Hematopoietic multipotent progenitor cell treated with erythropoietin and hydrocortisone succinate and interleukin-3 and kit ligand, for 17 days (in vitro differentiated cells): ENCODE measurements around the gene ADGRV1.
"Not testable (repeated sequence)": the region's sequence is repeated elsewhere in the genome, so short reads cannot be mapped to it uniquely, and the experiment has no call there.

Experiments used
- DNase-seq: peaks from one replicate; pipeline ENCODE4 v3.0.0-alpha.2; 2015; ENCODE audit warnings: low spot score

The ADGRV1 gene

DNA sequence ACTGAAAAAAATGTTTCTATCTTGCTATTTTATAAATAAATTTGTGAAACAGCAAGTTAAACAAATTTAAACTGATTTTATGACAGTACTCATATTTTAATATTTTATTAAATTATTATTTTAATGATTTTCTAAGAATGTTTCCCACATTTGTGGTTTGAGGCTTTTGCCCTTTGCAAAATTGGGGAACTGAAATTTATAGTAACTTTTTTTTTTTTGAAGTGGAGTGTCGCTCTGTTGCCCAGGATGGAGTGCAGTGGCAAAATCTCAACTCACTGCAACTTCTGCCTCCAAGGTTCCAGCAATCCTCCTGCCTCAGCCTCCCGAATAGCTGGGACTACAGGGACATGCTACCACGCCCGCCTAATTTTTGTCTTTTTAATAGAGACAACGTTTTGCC, 7.2 kb upstream of the ADGRV1 start:
- DNase-seq, result no peak

DNA sequence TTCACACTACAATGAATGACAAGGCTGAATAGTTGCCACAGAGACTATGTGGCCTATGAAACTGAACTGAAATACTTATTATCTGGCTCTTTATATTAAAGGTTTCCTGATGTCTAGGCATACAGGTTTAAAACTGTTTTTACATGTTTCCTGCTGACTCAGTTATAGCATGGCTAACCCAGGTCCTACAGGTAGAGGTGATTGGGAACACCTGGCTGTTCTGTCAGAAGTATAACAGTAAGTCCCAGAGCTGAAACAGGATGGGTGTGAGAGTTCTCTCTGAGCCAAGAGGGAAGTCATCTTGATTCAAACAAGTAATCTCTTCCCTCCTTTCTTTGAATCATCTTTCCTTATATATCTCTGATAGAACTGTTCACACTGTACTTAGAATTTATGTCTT, 4.9 kb upstream of the ADGRV1 start:
- no peak for DNase-seq

DNA sequence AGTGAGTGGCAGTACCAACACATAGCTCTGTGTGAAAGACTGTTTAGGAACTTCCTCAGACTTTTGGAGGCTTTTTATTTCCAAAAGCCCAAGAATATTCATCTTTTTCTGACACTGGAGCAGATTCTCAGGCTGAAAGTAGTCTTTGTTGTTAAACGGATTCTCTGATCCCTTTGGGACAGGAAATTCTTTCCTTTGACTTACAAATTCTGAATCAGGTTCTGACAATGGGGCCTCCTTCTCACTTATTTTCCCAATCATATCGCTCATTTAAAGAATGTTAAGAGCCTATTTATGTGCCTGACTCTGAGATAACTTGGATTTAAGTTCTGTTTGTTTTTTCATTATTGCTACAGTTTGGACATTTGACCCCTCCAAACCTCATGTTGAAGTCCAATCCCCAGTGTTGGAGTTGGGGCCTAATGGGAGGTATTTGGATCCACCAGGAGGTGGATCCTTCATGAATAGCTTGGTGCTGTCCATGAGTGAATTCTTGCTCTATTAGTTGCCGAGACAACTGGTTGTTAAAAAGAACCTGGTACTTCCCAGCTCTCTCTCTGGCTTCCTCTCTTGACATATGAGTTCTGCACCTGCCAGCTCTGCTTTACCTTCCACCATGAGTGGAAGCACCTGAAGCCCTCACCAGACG, 4.1 kb upstream of the ADGRV1 start:
- no peak for DNase-seq

DNA sequence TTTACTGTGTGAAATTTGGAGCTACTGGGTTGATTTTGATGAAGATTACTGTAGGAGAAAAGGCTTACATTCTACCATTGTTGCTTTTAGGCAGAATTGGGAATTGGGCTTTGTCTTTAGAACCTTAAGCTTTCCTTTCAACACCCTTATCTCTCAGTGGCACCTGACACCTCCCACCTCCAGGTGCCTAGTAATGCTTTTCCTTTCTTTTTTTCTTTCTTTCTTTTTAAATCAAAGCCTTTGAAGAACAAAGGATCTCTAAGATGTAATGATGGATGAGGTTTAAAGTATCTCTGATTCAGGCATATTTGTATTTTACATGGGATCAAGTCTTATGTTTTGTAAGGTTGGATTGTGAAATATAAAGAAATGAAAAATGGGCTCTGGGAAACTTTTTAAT, 2.9 kb upstream of the ADGRV1 start:
- no peak for DNase-seq

DNA sequence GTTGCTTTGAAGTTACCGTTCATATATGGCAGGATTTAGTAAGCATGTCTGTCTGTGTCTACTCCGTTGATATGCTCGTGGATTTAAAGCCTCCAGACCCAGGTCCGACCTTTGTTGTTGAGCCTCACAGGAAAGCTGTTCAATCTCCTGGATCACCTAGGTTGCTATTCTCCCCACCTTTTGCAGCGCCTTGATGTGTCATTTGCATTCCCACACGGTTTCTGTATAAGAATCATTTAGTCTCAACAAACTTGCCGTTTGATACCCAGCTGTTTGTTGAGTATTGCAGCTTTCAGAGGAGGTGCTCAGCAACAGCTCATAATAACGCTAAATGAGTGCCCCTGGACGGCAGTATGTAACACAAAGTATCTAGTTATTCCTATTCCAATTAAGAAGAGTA, 1.2 kb upstream of the ADGRV1 start:
- DNase-seq, result no peak

DNA sequence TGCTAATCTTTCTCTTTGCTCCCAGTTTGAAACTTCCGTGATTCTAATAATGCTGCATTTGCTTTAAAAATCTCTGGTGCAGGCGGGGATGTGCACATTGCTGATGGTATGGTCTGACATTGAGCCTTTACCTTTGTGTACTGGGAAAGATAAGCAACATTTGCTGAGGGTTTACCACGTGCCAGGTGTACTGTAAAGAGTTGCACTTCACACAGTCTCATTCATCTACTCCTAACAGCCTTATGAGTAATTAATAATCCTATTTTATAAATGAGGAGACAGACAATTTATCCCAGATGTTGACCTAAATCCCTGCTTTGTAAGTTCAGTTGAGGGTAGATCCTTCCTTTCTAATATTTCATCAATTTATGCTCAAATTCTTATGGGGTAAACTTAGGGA, 726 bp upstream of the ADGRV1 start:
- DNase-seq, result no peak

DNA sequence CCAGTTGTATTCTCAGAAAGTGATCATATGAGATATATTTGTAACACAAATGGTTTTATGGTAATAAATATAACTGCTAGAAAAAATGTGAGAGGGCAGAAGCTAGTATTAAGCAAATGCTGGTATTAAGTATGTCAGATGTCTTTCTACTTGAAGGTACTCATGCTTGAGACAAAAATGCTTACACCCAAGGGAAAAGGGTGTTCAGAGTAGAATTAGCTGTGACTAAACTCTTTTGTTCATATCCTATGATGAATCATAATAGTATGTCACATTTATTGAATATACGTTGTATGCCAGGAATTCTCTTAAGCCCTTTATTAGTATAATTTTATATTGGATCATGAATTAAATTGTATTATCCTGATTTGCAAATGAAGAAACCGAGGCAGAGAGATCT, 2.2 kb downstream of the ADGRV1 start:
- DNase-seq, result no peak

DNA sequence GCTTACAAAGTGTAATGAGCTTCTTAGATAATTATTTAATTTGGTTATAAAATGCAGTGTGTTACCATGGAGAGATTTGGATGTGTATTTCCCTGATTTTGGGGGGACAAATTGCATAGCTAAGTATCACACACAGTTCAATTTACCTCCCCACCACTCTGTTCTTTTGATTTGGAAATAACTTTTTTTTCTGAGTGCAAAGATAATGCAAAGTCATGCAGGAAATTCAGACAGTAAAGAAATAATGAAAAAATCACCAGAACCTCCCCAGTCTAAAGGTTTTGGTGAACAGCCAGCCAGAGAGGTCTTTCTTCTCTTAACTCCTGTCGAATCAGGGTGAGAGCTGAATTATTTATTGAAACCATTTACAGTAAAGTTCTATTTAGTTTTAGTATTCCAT, 3.2 kb downstream of the ADGRV1 start:
- no peak for DNase-seq

DNA sequence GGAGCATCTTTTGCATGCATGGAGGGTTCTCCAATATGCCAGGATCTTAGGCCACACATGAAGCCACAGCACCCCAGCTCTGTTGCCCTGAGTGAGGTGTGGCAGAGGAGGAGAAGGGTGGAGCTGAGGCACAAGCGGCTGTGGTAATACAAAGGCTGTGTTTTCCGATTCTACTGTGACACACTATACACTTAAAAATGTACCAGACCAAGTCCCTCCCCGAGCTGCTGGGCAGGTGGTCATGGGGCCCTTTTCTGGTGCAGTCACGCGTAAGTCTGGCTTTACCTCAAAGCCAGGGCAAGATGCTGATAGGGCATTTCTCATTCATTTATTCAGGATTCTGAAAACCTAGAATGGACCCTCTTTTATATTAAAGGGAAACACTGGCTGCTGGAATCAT, 3.7 kb downstream of the ADGRV1 start:
- DNase-seq, result no peak

DNA sequence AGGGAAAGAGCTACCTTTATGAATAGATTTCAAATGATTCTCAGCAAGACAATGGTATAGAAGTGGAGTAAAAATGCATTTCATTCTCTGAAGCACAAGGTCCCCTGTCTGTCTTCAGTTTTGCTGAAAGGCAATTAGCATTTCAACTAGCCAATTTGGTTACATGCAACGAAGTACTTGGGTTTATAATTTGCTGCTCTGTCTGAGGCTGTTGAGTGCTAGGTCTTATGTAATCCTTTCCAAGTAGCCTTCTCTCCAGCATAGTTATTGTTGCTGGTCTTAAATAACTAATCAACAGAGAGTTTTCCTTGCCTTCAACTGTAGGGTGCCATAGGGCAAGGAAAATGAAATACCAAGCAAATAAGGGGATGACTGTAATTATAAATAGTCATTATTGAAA, 4.5 kb downstream of the ADGRV1 start:
- DNase-seq, result no peak

DNA sequence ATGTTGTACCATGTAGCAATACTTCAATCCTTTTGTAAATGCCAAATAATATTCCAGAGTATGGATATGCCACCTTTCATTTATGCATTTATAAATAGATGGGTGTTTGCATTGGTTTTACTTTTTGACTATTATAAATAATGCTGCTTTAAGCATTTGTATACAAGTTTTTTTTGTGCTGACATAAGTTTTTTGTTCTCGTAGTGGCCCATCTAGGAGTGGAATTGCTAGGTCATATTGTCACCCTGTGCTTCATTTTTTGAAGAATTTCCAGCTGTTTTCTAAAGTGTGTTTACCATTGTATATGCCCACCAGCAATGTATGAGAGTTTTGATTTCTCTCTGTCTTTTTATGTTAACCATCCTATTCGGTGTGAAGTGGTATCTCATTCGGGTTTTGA, 6.9 kb downstream of the ADGRV1 start:
- no peak for DNase-seq

DNA sequence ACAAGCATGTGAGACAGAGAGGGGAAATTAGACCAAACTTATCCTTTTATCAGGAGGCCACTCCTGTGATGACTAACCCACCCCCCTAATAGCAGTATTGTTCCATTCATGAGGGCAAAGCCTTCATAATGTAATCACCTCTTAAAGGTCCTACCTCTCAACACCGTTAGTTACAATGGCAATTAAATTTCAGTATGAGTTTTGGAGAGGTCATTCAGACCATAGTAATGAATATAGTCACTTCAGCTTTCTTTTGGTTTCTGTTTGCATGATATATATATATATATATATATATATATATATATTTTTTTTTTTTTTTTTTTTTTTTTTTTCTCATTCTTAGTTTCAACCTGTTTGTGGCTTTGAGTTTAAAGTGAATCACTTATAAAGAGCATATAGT, 10.5 kb downstream of the ADGRV1 start:
- DNase-seq, result no peak

DNA sequence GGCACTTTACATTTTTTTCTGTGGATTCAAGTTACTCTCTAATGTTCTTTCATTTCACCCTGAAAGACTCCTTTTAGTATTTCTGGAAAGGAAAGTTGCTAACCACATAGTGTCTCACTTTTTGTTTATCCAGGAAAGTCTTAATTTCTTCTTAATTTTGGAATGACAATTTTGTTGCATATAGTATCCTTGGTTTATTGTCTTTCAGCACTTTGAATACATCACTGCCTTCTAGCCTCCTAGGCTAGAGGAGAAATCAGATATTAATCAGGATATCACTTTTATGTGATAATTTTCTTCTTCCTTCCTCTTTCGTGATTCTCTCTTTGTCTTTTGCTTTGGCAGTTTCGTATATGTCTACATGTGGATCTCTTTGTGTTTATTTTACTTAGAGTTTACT, 11.4 kb downstream of the ADGRV1 start:
- no peak for DNase-seq

DNA sequence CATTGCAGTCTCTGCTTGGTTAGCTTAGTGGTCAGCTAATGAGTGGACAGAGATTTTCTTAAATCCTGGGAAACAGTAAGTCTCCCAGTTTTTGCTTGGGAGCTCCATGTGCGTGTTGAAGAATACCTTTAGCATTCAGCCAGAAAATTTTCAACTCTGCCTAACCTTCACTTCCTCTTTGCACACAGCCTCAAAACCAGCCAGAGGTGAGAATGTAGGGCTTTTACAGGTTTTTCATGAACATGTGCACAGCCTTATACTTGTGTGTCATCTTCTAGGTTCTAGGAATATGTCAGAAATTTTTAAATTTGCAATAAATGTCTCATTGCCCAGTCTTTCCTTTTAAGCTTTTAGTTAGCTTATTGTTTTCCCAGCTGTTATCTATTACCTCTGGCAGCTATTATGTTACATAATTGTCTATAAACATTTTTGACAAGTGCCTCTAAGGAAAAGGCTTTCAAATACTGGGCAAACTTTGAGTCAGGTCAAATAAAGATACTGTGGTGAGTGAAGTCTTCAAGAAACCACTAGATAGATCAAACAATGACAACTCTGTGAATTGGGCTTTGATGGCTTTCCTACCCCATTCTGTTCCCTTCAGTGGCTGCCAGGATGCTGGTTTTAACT, 12.7 kb downstream of the ADGRV1 start:
- no peak for DNase-seq

DNA sequence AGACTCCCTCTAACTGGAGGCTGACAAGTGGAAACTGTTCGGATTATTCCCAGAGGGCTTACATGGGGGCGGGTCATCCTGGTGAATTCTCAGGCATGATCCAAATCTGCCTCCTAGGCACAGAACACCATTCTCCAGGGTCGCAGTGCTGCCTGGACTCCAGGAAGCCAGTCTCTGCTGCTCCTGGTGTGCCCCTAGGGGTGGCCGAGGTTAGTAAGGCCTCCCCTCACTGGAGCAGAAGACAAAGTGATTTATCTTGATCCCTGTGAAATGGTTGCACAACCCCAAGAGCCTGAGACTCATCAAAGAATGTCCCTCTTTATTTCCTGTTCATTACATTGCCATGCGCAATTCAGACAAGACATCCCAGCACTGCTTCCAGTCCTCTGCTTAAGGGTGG, 17.1 kb downstream of the ADGRV1 start:
- no peak for DNase-seq

DNA sequence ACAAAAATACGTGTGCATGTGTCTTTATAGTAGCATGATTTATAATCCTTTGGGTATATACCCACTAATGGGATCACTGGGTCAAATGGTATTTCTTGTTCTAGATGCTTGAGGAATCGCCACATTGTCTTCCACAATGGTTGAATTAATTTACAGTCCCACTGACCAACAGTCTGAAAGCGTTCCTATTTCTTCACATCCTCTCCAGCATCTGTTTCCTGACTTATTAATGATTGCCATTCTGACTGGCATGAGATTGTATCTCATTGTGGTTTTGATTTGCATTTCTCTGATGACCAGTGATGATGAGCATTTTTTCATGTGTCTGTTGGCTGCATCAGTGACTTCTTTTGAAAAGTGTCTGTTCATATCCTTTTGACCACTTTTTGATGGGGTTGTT, 18.0 kb downstream of the ADGRV1 start:
- DNase-seq, result not testable (repeated sequence)

DNA sequence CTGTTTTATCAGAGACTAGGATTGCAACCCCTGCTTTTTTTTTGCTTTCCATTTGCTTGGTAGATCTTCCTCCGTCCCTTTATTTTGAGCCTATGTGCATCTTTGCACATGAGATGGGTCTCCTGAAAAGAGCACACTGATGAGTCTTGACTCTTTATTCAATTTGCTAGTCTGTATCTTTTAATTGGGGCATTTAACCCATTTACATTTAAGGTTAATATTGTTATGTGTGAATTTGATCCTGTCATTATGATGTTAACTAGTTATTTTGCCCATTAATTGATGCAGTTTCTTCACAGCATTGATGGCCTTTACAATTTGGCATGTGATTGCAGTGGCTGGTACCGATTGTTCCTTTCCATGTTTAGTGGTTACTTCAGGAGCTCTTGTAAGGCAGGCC, 21.3 kb downstream of the ADGRV1 start:
- DNase-seq, result not testable (repeated sequence)

DNA sequence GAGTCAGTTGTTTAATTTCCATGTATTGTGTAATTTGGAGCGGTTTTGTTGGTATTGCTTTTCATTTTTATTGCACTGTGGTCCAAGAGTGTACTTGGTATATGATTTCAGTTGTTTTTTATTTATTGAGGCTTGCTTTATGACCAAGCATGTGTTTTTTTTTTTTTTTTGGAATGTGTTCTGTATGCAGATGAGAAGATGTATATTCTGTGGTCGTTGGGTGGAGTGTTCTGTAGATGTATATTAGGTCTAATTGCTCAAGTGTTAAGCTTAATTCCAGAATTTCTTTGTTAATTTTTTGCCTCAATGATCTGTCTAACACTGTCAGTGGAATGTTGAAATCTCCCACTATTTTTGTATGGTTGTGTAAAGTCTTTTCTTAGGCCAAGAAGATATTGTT, 23.4 kb downstream of the ADGRV1 start:
- no peak for DNase-seq

DNA sequence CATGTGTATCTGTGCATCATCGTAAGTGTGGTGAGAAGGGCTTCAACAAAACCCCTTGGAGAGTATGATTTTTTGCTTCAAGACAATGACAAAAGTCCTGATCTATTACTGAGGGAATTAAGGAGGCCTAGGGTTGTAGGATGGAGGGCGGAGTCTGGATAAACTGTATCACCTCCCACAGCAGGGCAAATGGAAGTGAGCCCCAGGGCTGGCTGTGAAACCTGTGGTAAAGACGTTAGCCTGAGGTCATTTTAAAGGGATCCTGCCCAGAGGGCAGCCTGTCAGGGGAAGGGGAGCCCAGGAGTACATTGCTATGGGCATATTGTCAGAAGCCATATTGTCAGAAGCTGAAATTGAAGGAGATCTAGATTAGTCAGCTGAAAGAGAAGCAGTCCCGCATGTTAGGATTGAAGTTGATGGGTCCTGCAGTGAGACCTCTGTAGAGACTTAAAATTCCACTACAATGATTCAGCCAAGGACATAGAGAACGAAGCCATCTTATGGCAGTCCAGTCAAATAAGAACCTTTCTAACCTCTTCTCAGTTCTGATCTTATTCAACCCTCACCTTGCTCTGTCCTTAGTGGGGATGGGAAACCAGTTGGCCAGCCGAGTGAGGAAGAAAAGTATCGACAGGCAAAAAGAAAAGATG, 26.9 kb downstream of the ADGRV1 start:
- DNase-seq, result no peak

DNA sequence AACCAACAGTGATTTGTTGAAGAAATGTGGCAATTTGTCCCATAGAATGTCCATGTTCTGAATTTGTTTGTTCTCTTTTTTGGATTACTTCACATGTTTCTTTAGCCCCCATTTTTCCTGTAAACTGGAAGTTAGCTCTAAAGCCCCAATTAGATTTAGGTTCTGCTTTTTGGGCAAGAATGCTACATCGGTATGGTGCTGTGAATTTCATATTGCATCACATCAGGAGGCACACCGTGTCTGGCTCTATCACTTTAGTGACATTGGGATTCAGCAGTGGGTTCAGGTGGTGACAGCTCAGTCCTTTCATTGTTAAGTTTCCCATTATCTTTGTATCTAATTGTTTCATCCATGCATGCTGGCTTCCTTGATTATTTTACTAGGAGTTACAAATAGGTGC, 27.9 kb downstream of the ADGRV1 start:
- DNase-seq, result no peak

DNA sequence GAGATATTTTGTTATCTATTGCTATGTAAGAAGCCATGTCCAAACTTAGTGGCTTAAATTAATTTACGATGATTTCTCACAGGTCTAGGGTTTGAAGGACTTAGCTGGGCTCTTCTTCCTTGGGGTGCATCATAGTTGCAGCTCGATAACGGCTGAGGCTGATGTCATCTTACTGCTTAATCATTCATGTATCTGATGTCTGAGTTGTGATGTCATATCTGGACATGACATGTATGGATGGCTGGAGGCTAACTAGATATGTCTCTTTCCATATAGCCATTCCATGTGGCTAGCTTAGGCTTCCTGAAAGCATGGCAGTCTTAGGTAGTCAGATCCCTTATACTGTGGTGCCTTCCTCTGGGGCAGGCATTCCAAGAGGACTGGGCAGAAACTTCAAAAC, 31.6 kb downstream of the ADGRV1 start:
- no peak for DNase-seq

DNA sequence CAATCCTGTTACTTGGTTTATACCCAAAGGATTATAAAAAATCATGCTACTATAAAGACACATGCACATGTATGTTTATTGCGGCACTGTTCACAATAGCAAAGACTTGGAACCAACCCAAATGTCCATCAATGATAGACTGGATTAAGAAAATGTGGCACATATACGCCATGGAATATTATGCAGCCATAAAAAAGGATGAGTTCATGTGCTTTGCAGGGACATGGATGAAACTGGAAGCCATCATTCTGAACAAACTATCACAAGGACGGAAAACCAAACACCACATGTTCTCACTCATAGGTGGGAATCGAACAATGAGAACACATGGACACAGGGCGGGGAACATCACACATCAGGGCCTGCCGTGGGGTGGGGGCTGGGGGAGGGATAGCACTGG, 34.5 kb downstream of the ADGRV1 start:
- DNase-seq, result not testable (repeated sequence)

DNA sequence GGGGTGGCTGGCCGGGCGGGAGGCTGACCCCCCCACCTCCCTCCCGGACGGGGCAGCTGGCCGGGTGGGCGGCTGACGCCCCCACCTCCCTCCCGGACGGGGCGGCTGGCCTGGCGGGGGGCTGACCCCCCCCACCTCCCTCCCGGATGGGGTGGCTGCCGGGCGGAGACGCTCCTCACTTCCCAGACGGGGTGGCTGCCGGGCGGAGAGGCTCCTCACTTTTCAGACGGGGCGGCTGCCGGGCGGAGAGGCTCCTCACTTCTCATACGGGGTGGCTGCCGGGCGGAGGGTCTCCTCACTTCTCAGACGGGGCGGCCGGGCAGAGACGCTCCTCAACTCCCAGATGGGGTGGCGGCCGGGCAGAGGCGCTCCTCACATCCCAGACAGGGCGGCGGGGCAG, 37.2 kb downstream of the ADGRV1 start:
- not testable (repeated sequence) for DNase-seq

DNA sequence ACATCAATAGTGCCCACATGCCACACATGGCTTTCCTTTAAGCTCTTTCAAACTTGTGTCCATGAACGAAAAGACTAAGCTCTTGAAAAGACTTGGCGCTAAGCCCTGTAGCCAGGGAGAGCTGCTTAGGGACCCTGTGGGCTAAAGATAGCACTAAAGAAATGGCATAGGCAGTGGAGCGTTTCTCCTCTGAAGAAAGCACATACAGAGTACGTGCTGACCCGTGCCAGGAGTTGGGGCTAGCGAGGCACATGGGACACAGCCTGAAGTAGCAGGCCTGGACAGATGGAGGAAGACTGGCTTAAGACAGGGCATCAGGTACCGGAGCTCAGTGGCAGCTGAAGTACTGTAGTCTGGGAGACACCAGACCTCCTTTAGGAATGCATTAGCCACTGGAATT, 39.7 kb downstream of the ADGRV1 start:
- DNase-seq, result no peak
